WTC11 (cell line): ENCODE measurements around the gene ISCU. TPM values are rescaled to one million over a fixed set of nuclear protein-coding genes. Genes with fewer than 3 reads are reported as not detected.

ENCODE experiments used
- ATAC-seq: fragments of 200-7000 bp; cut with Tn5 transposase; 2 replicates; pipeline ENCODE4 v1.10.0; 2021; ENCODE audit warnings: mild to moderate bottlenecking, moderate library complexity
- CTCF ChIA-PET: fragments of 300-600 bp; sonication (Branson Sonifier 250); formaldehyde crosslinking; loops from one replicate; lab custom pipeline; 2021; ENCODE audit warnings: antibody characterized with exemption; lab: Charles Lee
- POLR2A ChIA-PET: fragments of 350-600 bp; sonication (Branson Sonifier 250); formaldehyde crosslinking; loops from one replicate; lab custom pipeline; 2021; ENCODE audit warnings: antibody characterized with exemption; lab: Charles Lee
- DNase-seq: peaks from one replicate; pipeline ENCODE4 v3.0.0; 2021; ENCODE audit warnings: low spot score
- H3K27ac Mint-ChIP-seq: 2 replicates; pipeline ENCODE4 v1.8.0; 2021; ENCODE audit warnings: mixed read lengths
- H3K27me3 Mint-ChIP-seq: 2 replicates; pipeline ENCODE4 v1.8.0; 2021; ENCODE audit warnings: low read depth, mild to moderate bottlenecking, moderate library complexity, mixed read lengths
- H3K36me3 Mint-ChIP-seq: 2 replicates; pipeline ENCODE4 v1.8.0; 2021; ENCODE audit warnings: mixed read lengths
- H3K4me1 Mint-ChIP-seq: 2 replicates; pipeline ENCODE4 v1.8.0; 2022; ENCODE audit warnings: mixed read lengths
- H3K4me3 Mint-ChIP-seq: 2 replicates; pipeline ENCODE4 v1.8.0; 2021; ENCODE audit warnings: mild to moderate bottlenecking, moderate library complexity, mixed read lengths
- H3K9me3 Mint-ChIP-seq: 2 replicates; pipeline ENCODE4 v1.8.0; 2021; ENCODE audit warnings: mixed read lengths
- ATF1 ChIP-seq: sonication (generic); formaldehyde crosslinking; IDR thresholded peaks from 2 replicates; pipeline ENCODE4 v1.8.1; 2023; ENCODE audit warnings: mild to moderate bottlenecking, moderate library complexity, missing genetic modification reagents
- CBFB ChIP-seq: sonication (generic); formaldehyde crosslinking; IDR thresholded peaks from 2 replicates; pipeline ENCODE4 v1.8.1; 2022; ENCODE audit warnings: mild to moderate bottlenecking, low read depth, missing genetic modification reagents
- E2F1 ChIP-seq: sonication (generic); formaldehyde crosslinking; IDR thresholded peaks from 2 replicates; pipeline ENCODE4 v1.8.0; 2022; ENCODE audit warnings: mild to moderate bottlenecking, missing genetic modification reagents
- ELF4 ChIP-seq: sonication (generic); formaldehyde crosslinking; IDR thresholded peaks from 2 replicates; pipeline ENCODE4 v1.8.1; 2022; ENCODE audit warnings: low read depth, mild to moderate bottlenecking, moderate library complexity, missing genetic modification reagents
- GTF2I ChIP-seq: fragments of 250-450 bp; sonication (Bioruptor Pico); conservative IDR thresholded peaks from 2 replicates; pipeline ENCODE4 v1.4.0; 2021; ENCODE audit warnings: mild to moderate bottlenecking
- NFATC4 ChIP-seq: fragments of 250-450 bp; sonication (Bioruptor Pico); IDR thresholded peaks from 2 replicates; pipeline ENCODE4 v1.9.0; 2021; ENCODE audit warnings: mild to moderate bottlenecking
- NFYB ChIP-seq: sonication (generic); formaldehyde crosslinking; conservative IDR thresholded peaks from 2 replicates; pipeline ENCODE4 v1.8.0; 2022; ENCODE audit warnings: low read depth, missing genetic modification reagents
- PREB ChIP-seq: sonication (generic); formaldehyde crosslinking; IDR thresholded peaks from 2 replicates; pipeline ENCODE4 v1.8.1; 2022; ENCODE audit warnings: mild to moderate bottlenecking, missing genetic modification reagents, moderate library complexity, borderline replicate concordance
- TEAD1 ChIP-seq: sonication (generic); formaldehyde crosslinking; IDR thresholded peaks from 2 replicates; pipeline ENCODE4 v1.8.0; 2022; ENCODE audit warnings: mild to moderate bottlenecking, missing genetic modification reagents
- TEAD4 ChIP-seq: sonication (generic); formaldehyde crosslinking; IDR thresholded peaks from 2 replicates; pipeline ENCODE4 v1.8.0; 2022; ENCODE audit warnings: mild to moderate bottlenecking, missing genetic modification reagents
- ZBTB43 ChIP-seq: sonication (generic); formaldehyde crosslinking; IDR thresholded peaks from 2 replicates; pipeline ENCODE4 v1.8.1; 2023; ENCODE audit warnings: mild to moderate bottlenecking, missing genetic modification reagents
- ZNF121 ChIP-seq: sonication (generic); formaldehyde crosslinking; IDR thresholded peaks from 2 replicates; pipeline ENCODE4 v1.8.0; 2023; ENCODE audit warnings: missing genetic modification reagents
- ZNF219 ChIP-seq: sonication (generic); formaldehyde crosslinking; IDR thresholded peaks from 2 replicates; pipeline ENCODE4 v1.8.0; 2023; ENCODE audit warnings: missing genetic modification reagents, mild to moderate bottlenecking, borderline replicate concordance
- ZNF396 ChIP-seq: fragments of 250-450 bp; sonication (Bioruptor Pico); IDR thresholded peaks from 2 replicates; pipeline ENCODE4 v1.8.0; 2021; ENCODE audit warnings: mild to moderate bottlenecking, moderate library complexity, borderline replicate concordance
- ZNF416 ChIP-seq: fragments of 250-450 bp; sonication (Bioruptor Pico); IDR thresholded peaks from 2 replicates; pipeline ENCODE4 v1.9.0; 2021; ENCODE audit warnings: mild to moderate bottlenecking, inconsistent platforms
- ZNF423 ChIP-seq: fragments of 250-450 bp; sonication (Bioruptor Pico); IDR thresholded peaks from 2 replicates; pipeline ENCODE4 v2.1.2; 2022; ENCODE audit warnings: mild to moderate bottlenecking, moderate library complexity
- total RNA-seq: library from RNA; stranded (reverse); gene quantifications from 3 replicates; pipeline ENCODE4 v1.2.3, GENCODE V29; 2021
- TF ChIP-seq, protein P1 (sequence below): sonication (generic); formaldehyde crosslinking; IDR thresholded peaks from 2 replicates; pipeline ENCODE4 v1.8.0; 2022; ENCODE audit warnings: mild to moderate bottlenecking, missing genetic modification reagents

Gene ISCU
- total RNA-seq, 1 experiment from 2014 or later: 85.9 TPM

DNA sequence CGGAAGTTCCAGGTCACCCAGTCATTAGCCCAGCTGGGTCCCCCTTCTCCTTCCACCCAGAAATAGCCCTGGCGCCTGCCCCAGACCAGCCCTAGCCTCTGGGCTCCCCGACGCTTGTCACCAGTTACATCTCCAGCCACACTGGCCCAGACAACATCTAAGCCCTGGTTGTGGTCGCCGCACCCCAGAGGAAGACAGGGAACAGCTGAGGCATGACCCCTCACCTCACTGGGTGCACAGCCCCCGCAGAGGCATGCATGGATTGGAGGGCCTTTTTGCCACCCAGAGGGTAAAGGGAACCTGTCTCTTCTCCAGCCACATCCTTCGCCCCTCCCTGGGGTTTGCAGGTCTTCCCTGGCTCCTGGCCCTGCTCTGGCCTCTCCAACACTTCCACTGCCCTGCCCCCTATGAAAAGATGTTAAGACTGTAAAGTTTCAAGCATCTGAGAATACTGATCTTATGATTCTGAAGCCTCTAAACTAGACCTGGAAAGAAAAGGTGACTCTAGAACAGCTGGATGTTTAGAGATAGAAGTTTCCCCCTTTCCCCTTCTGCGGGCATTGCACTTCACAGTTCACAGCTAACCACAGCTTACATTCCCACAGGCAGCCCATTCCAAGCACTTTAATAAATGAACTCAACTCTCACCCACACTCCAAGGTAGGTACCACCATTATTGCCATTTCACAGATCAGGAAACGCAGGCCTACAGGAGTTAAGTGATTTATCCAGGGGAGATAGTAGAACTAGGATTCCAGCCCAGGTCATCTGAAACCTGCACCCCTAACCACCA lies 20.8 kb downstream of the ISCU start (continued):
- no peak for TF ChIP-seq NFATC4 (CRISPR knock-in tag)

DNA sequence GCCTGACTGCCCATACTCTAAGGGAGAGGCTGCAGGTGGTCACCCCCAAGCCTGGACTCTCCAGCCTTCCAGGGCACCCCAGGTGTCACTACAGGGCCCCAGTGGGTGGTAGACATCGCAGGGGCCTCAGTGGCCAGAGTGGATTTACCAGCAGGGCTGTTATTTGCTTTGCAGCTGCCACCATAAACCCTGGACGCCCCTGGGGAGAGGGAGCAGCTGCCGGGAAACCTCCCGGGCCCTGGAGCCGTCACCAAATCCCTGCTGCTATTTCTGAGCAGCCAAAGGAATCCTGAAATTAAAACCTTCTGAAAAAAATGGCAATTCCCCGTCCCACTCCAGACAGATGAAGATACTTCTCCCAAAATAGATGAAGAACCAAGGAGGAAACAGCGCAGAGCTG lies 21.6 kb downstream of the ISCU start:
- Mint-ChIP-seq H3K36me3 (no peaks in the 10 kb centered on the region), H3K4me3 (no peak overlapping the region), H3K27me3 (no peaks in the 10 kb centered on the region), H3K9me3 (peaks cover 6% of the 10 kb centered on the region), H3K4me1 (peaks cover 6% of the 10 kb centered on the region), H3K27ac (no peak overlapping the region)
- no peak for ATAC-seq
- ChIA-PET POLR2A (no interaction called here), CTCF (interaction anchor here (0.6 kb wide), 1 partner anchor 34 kb away, joined by 3 read pairs; no protein-coding TSS in a partner anchor)
- no peak for DNase-seq
- no peak for TF ChIP-seq ZNF396 (CRISPR knock-in tag)
- peak; percentile 61 for TF ChIP-seq ZNF423 (CRISPR knock-in tag)
- no peak for TF ChIP-seq E2F1 (CRISPR knock-in tag)
- no peak for TF ChIP-seq ZNF416 (CRISPR knock-in tag)
- TF ChIP-seq, protein P1, sequence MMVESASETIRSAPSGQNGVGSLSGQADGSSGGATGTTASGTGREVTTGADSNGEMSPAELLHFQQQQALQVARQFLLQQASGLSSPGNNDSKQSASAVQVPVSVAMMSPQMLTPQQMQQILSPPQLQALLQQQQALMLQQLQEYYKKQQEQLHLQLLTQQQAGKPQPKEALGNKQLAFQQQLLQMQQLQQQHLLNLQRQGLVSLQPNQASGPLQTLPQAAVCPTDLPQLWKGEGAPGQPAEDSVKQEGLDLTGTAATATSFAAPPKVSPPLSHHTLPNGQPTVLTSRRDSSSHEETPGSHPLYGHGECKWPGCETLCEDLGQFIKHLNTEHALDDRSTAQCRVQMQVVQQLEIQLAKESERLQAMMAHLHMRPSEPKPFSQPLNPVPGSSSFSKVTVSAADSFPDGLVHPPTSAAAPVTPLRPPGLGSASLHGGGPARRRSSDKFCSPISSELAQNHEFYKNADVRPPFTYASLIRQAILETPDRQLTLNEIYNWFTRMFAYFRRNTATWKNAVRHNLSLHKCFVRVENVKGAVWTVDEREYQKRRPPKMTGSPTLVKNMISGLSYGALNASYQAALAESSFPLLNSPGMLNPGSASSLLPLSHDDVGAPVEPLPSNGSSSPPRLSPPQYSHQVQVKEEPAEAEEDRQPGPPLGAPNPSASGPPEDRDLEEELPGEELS (CRISPR knock-in tag): no peak
- no peak for TF ChIP-seq ZNF219 (CRISPR knock-in tag)

- Mint-ChIP-seq H3K9me3 (no peaks in the 10 kb centered on the region), H3K27me3 (no peaks in the 10 kb centered on the region), H3K4me3 (no peak overlapping the region)
- CTCF ChIA-PET: no interaction called here
- no peak for DNase-seq
- no peak for TF ChIP-seq CBFB (CRISPR knock-in tag)
- TF ChIP-seq TEAD4 (CRISPR knock-in tag): no peak
- TF ChIP-seq, protein P1 (CRISPR knock-in tag): no peak
- no peak for TF ChIP-seq GTF2I
- TF ChIP-seq TEAD1 (CRISPR knock-in tag): no peak
- no peak for TF ChIP-seq ZNF396 (CRISPR knock-in tag)
- TF ChIP-seq ELF4: no peak
- no peak for TF ChIP-seq PREB
- TF ChIP-seq, all 79 proteins: peak for 0
- Mint-ChIP-seq H3K27ac (no peak overlapping the region), H3K36me3 (no peaks in the 10 kb centered on the region), H3K4me1 (peaks cover 9% of the 10 kb centered on the region)
- no peak for ATAC-seq
- POLR2A ChIA-PET: no interaction called here
Observed at GRCh38 chr12:108584456-108585065, 22.2 kb downstream of the ISCU start.

GRCh38 chr12:108585864-108586263 lies 23.5 kb downstream of the ISCU start:
- H3K4me1 Mint-ChIP-seq: peaks cover 12% of the 10 kb centered on the region
- TF ChIP-seq NFATC4 (CRISPR knock-in tag): no peak
- no peak for TF ChIP-seq NFYB
- TF ChIP-seq TEAD4 (CRISPR knock-in tag): no peak
- TF ChIP-seq ZNF121: no peak
- TF ChIP-seq ZBTB43 (CRISPR knock-in tag): no peak
- no peak for TF ChIP-seq ATF1 (CRISPR knock-in tag)
- TF ChIP-seq, all 79 proteins: peak for 0
- CTCF ChIA-PET: no interaction called here
- no peaks in the 10 kb centered on the region for H3K9me3 Mint-ChIP-seq
- ATAC-seq (no peak), DNase-seq (no peak)
- H3K27ac Mint-ChIP-seq: no peak overlapping the region
- H3K27me3 Mint-ChIP-seq: no peaks in the 10 kb centered on the region
- no peak overlapping the region for H3K4me3 Mint-ChIP-seq
- POLR2A ChIA-PET: no interaction called here
- H3K36me3 Mint-ChIP-seq: no peaks in the 10 kb centered on the region
